ENCODE results near the gene NKTR. TPM values are rescaled to one million over a fixed set of nuclear protein-coding genes. Genes with fewer than 3 reads are reported as not detected.

Gene NKTR
- total and polyA plus RNA-seq, 9 of the 15 experiments (the other 6 are each of a cell fraction or from before 2014, with no cell fraction given) = 19.7 to 123 (median 92.6) TPM

GRCh38 chr3:42581709-42582473 is 18.6 kb upstream of the NKTR start, which contains the start of gene SEC22C (continued):
- TF ChIP-seq, protein P1, sequence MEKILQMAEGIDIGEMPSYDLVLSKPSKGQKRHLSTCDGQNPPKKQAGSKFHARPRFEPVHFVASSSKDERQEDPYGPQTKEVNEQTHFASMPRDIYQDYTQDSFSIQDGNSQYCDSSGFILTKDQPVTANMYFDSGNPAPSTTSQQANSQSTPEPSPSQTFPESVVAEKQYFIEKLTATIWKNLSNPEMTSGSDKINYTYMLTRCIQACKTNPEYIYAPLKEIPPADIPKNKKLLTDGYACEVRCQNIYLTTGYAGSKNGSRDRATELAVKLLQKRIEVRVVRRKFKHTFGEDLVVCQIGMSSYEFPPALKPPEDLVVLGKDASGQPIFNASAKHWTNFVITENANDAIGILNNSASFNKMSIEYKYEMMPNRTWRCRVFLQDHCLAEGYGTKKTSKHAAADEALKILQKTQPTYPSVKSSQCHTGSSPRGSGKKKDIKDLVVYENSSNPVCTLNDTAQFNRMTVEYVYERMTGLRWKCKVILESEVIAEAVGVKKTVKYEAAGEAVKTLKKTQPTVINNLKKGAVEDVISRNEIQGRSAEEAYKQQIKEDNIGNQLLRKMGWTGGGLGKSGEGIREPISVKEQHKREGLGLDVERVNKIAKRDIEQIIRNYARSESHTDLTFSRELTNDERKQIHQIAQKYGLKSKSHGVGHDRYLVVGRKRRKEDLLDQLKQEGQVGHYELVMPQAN (IDR thresholded peaks at IDR 0.05; ENCODE audit: borderline replicate concordance) = peak; percentile 77; the same call in 1 of the 2 replicates
- TF ChIP-seq MITF (IDR thresholded peaks at IDR 0.05) (peak; percentile 98), CREB1 (IDR thresholded peaks at IDR 0.05) (peak; percentile 73), CREB1 (CRISPR knock-in tag; IDR thresholded peaks at IDR 0.05) (peak; percentile 75; the same call in 1 of the 2 replicates), ESRRB (CRISPR knock-in tag; IDR thresholded peaks at IDR 0.05; ENCODE audit: borderline replicate concordance) (no peak), FOS (IDR thresholded peaks at IDR 0.05; ENCODE audit: extremely low read depth, insufficient read length) (peak; percentile 33), MLLT1 (IDR thresholded peaks at IDR 0.05) (peak in 1 of 2 experiments; percentile 88; a peak in 3 of 4 replicates), POLR2H (tag; IDR thresholded peaks at IDR 0.05; ENCODE audit: low read depth) (peak; percentile 87), ZNF232 (CRISPR knock-in tag; IDR thresholded peaks at IDR 0.05) (peak; percentile 54), SOX6 (IDR thresholded peaks at IDR 0.05) (peak; percentile 81), MCM7 (IDR thresholded peaks at IDR 0.05) (no peak), ASH1L (IDR thresholded peaks at IDR 0.05; ENCODE audit: borderline replicate concordance, low read depth, partially characterized antibody) (no peak), RFX1 (IDR thresholded peaks at IDR 0.05) (peak; percentile 96), TEAD1 (CRISPR knock-in tag; IDR thresholded peaks at IDR 0.05) (peak in 1 of 2 experiments; percentile 70; a peak in 1 of 4 replicates), HLTF (IDR thresholded peaks at IDR 0.05) (no peak), ZNF124 (CRISPR knock-in tag; IDR thresholded peaks at IDR 0.05) (no peak)
- TF ChIP-seq, protein P2, sequence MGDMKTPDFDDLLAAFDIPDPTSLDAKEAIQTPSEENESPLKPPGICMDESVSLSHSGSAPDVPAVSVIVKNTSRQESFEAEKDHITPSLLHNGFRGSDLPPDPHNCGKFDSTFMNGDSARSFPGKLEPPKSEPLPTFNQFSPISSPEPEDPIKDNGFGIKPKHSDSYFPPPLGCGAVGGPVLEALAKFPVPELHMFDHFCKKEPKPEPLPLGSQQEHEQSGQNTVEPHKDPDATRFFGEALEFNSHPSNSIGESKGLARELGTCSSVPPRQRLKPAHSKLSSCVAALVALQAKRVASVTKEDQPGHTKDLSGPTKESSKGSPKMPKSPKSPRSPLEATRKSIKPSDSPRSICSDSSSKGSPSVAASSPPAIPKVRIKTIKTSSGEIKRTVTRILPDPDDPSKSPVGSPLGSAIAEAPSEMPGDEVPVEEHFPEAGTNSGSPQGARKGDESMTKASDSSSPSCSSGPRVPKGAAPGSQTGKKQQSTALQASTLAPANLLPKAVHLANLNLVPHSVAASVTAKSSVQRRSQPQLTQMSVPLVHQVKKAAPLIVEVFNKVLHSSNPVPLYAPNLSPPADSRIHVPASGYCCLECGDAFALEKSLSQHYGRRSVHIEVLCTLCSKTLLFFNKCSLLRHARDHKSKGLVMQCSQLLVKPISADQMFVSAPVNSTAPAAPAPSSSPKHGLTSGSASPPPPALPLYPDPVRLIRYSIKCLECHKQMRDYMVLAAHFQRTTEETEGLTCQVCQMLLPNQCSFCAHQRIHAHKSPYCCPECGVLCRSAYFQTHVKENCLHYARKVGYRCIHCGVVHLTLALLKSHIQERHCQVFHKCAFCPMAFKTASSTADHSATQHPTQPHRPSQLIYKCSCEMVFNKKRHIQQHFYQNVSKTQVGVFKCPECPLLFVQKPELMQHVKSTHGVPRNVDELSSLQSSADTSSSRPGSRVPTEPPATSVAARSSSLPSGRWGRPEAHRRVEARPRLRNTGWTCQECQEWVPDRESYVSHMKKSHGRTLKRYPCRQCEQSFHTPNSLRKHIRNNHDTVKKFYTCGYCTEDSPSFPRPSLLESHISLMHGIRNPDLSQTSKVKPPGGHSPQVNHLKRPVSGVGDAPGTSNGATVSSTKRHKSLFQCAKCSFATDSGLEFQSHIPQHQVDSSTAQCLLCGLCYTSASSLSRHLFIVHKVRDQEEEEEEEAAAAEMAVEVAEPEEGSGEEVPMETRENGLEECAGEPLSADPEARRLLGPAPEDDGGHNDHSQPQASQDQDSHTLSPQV (IDR thresholded peaks at IDR 0.05) = 0 out of 2 replicates have a peak, but pooled peaks have one; percentile 62
- TF ChIP-seq, protein P3, sequence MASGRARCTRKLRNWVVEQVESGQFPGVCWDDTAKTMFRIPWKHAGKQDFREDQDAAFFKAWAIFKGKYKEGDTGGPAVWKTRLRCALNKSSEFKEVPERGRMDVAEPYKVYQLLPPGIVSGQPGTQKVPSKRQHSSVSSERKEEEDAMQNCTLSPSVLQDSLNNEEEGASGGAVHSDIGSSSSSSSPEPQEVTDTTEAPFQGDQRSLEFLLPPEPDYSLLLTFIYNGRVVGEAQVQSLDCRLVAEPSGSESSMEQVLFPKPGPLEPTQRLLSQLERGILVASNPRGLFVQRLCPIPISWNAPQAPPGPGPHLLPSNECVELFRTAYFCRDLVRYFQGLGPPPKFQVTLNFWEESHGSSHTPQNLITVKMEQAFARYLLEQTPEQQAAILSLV (tag; IDR thresholded peaks at IDR 0.05) = no peak

Measured in K562 (cell line).